SJSA1 (cell line): ENCODE data around the gene ACSBG1. TPM values are rescaled to one million over a fixed set of nuclear protein-coding genes. Genes with fewer than 3 reads are reported as not detected.

ENCODE experiments used
- DNase-seq, 2 experiments: peaks; one replicate each; pipeline ENCODE4 v3.0.0-alpha.2; 2015 to 2020; ENCODE audit warnings: low spot score in 2 of 2, low read depth in 1 of 2
- H3K27ac ChIP-seq: fragments of 250-450 bp; sonication (Bioruptor Pico); 2 replicates; pipeline ENCODE4 v1.5.1; 2020; ENCODE audit warnings: mild to moderate bottlenecking, moderate library complexity
- H3K27me3 ChIP-seq: fragments of 250-450 bp; sonication (Bioruptor Pico); replicated peaks from 2 replicates; pipeline ENCODE4 v1.5.1; 2020; ENCODE audit warnings: mild to moderate bottlenecking, moderate library complexity
- H3K36me3 ChIP-seq: fragments of 250-450 bp; sonication (Bioruptor Pico); 2 replicates; pipeline ENCODE4 v1.5.1; 2020; ENCODE audit warnings: mild to moderate bottlenecking
- H3K4me1 ChIP-seq: fragments of 250-450 bp; sonication (Bioruptor Pico); replicated peaks from 2 replicates; pipeline ENCODE4 v1.6.1; 2021; ENCODE audit warnings: mild to moderate bottlenecking
- H3K4me3 ChIP-seq: fragments of 250-450 bp; sonication (Bioruptor Pico); 2 replicates; pipeline ENCODE4 v1.5.1; 2020; ENCODE audit warnings: mild to moderate bottlenecking
- H3K9me3 ChIP-seq: fragments of 250-450 bp; sonication (Bioruptor Pico); replicated peaks from 2 replicates; pipeline ENCODE4 v1.5.1; 2020; ENCODE audit warnings: mild to moderate bottlenecking
- total RNA-seq: library from RNA; depleted of rRNA; stranded (reverse); fragments of >200 nt; shearing (Covaris generic); gene quantifications from 2 replicates; pipeline ENCODE4 v1.2.3, GENCODE V29; 2014; rRNA removed

The ACSBG1 gene
- total RNA-seq, 1 experiment from 2014 or later = not detected

DNA sequence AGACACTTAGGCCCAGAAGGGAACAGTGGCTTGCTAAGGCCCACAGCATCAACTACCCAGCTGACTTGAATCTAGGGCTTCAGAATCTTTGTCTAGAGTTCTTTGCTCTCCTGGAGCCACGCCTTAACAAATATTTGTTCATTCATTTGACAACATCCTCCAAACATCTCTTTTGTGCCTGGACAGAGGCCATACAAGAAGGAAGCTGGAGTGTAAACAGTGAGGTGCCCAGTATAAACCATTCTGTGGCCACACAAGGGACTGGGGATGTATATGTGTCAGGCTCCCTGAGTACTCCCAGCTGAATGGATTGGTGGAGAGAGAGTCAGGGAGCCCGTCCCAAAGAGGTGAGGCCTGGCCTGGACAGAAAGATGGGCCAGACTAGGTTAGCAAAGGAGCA, 106.5 kb downstream of the ACSBG1 start:
- Histone ChIP-seq H3K27ac (no peak overlapping the region), H3K36me3 (peaks cover 3% of the 10 kb centered on the region), H3K4me1 (peaks cover 34% of the 10 kb centered on the region), H3K27me3 (no peaks in the 10 kb centered on the region), H3K9me3 (no peaks in the 10 kb centered on the region), H3K4me3 (no peak overlapping the region)
- DNase-seq = peak in 1 of 2 experiments; percentile 59

DNA sequence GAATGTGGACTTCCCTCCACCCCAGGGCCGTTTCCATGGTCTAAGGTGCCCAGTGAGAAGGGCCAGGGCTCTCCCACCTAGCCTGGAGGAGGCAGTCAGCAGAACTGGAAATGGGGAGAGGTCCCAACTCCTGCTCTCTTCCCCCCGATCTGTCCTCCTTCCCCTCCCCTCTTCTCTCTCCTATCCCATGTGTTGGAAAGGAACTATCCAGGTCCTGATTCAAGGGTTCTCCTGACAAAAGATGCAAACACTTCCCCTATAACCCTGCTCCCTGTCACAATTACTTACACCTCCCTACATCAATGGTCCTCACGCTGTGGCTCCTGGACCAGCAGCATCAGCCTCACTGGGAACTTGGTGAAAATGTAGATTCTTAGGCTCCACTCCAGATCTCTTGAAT, 109.1 kb downstream of the ACSBG1 start:
- H3K9me3 ChIP-seq = no peaks in the 10 kb centered on the region
- peaks cover 17% of the 10 kb centered on the region for H3K4me1 ChIP-seq
- H3K27ac ChIP-seq = no peak overlapping the region
- no peaks in the 10 kb centered on the region for H3K27me3 ChIP-seq
- no peak overlapping the region for H3K4me3 ChIP-seq
- no peaks in the 10 kb centered on the region for H3K36me3 ChIP-seq
- DNase-seq = no peak

DNA sequence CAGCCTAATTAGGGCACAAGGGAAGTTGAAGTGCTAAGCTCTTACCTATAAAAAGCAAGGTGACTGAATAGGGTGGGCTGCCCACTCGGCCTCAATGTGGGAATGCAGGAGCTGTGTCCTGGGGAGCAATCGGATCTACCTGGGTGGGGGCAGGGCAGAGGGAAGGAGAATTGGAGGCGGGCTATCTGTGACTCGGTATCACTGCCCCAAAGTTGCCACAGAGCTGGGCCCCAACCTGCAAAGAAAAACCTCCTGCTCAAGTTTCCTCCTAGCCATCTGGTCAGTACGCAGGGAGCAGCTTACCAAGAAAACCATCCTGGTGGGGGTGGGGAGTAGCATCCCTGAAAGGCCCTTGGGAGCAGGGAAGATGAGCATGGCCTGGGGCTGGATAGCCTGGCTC, 113.8 kb downstream of the ACSBG1 start:
- no peaks in the 10 kb centered on the region for H3K27me3 ChIP-seq
- H3K4me3 ChIP-seq = no peak overlapping the region
- no peak for DNase-seq
- H3K9me3 ChIP-seq = no peaks in the 10 kb centered on the region
- no peak overlapping the region for H3K27ac ChIP-seq
- H3K36me3 ChIP-seq = no peaks in the 10 kb centered on the region
- no peaks in the 10 kb centered on the region for H3K4me1 ChIP-seq

Other genes starting within 250 kb of the ACSBG1 start
- 27.5 and 28.2 TPM in 2 replicates for gene TBC1D2B, start 156.9 kb downstream of the ACSBG1 start, total RNA-seq
- not detected in 2 replicates for gene SH2D7, start 142.0 kb downstream of the ACSBG1 start, total RNA-seq
- 3.2 and 3.8 TPM in 2 replicates for gene CIB2, start 103.1 kb downstream of the ACSBG1 start, total RNA-seq
- 64.6 and 66.8 TPM in 2 replicates for gene IDH3A, start 85.2 kb downstream of the ACSBG1 start, total RNA-seq
- gene DNAJA4, start 30.0 kb upstream of the ACSBG1 start, total RNA-seq = 0.09 and 0.16 TPM in 2 replicates
- 103 and 171 TPM in 2 replicates for gene SKIC8, start 65.0 kb upstream of the ACSBG1 start, total RNA-seq
- not detected in 2 replicates for gene CRABP1, start 105.8 kb upstream of the ACSBG1 start, total RNA-seq
- 16.3 and 23.8 TPM in 2 replicates for gene IREB2, start 203.7 kb upstream of the ACSBG1 start, total RNA-seq